T-helper 1 cell (primary cell): ENCODE results near the gene UBE3D.
A peak's percentile ranks its signal among the peaks of the same experiment; 100 is the strongest.
"Not testable (repeated sequence)": the region's sequence is repeated elsewhere in the genome, so short reads cannot be mapped to it uniquely, and the experiment has no call there.

Source experiments
- DNase-seq, 5 donors: peaks; one replicate each; pipeline ENCODE4 v3.0.0-alpha.2; 2012 to 2020

The UBE3D gene

DNA sequence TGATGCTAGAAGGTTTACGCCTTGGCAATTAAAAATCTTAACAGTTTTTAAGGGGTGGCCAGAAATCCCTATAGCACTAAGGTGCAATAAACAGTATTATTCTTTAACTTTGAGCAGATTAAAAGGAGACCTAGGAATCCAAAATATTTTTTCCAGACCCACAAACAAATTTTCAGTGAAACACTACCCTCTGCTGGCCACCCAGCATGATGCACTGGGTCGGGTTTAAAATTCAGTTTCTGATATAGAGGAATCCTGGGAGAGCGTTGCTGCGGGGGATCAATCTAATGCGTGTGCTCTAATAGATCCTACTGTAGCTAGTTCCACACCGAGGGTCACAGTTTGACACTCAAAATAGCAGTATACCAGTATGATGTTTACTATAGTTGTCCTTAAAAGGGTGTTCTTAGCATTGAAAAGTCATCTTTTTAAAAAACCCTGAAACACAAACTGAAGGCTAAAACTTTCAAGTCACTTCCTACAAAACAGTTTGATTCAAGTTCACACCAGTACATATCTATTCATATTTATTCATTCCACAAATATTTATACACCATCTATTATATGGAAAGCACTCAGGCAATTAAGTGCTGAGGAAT, 10.2 kb downstream of the UBE3D start:
- peak in 3 of 5 donors; percentile 8 to 28 (median 11) for DNase-seq

DNA sequence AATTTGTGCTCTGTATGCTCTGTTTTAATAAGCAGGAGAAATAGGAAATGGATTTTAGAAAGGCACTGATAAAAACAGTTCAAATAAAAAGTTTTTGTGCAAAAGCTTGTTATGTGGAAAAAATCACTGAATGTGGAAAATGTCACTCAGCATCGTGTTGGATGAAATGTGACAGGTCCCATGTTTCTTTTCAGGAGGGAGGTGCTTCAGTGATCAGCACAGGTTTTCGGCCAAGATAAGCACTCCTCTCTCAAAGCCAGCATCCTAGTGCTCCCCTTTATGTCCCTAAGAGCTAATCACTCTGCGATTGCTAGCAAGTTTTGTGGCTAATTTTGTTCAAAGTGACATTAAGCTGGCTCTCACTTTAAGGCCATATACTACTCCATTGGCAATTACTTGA, 12.0 kb downstream of the UBE3D start:
- DNase-seq, result no peak

DNA sequence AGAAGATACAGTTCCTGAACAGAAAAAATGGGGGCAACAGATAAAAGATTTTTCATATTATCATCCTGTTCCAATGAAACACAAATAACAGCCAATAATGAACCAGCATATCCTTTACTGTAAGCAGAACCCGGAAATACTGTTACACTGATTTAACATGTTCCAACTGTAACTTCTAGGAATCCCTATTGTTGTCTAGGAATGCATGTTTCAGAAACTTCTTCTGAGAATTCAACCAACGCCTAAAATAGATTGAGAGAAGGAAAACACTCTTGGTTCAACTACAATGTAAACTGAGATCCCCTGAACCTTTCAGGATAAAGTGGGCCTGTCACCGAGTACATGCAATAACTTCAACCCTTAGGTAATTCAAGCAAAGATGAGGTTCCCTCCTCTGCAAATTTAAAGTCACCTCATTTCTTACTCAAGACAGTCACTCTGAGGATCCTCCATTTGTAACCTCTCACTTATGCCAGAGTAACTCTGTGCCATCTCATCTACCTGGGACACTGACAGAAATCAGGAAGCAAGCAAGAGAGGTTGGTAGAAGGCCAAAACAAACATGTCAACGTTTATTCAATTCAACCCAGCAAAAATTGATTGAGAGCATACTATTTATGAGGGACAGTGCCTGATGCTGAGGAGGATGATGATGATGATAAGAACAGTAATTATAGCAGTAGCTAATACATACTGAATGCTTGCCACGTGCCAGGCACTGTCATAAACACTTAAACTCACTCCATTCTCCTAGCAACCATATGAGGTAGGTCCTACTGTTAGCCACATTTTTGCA, 14.1 kb downstream of the UBE3D start:
- DNase-seq, result no peak

DNA sequence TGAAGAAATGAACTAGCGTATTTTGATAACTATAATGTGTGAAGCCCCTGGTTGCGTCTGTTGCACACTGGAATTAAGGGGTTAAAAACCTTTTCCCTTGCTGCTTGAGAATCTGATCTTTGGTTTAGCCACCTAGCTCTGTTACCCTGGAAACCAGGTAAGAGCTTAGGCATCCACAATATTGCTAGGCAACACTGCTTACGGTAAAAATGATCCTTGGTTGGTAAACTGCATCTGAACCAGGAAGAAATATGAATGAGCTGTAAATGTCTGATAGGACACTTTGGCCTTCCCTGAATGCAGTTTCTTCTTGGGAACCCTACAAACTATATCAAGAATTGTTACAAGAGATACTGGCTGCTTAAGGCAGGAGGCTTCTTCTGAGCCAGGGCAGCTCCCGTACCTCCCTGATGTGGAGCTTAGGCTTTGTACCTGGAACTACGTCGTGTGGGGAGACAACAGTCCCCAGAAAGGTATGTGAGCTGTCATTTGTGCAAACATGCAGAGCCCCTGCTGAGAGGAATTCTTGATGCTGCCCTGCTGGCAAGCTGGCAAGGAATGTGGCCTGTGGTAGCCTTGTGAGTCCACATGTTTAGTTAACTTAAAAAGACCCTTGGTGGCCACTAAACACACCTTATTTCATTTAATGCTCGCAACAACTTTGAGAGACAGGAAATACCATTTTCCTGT, 18.4 kb downstream of the UBE3D start:
- DNase-seq, result no peak

DNA sequence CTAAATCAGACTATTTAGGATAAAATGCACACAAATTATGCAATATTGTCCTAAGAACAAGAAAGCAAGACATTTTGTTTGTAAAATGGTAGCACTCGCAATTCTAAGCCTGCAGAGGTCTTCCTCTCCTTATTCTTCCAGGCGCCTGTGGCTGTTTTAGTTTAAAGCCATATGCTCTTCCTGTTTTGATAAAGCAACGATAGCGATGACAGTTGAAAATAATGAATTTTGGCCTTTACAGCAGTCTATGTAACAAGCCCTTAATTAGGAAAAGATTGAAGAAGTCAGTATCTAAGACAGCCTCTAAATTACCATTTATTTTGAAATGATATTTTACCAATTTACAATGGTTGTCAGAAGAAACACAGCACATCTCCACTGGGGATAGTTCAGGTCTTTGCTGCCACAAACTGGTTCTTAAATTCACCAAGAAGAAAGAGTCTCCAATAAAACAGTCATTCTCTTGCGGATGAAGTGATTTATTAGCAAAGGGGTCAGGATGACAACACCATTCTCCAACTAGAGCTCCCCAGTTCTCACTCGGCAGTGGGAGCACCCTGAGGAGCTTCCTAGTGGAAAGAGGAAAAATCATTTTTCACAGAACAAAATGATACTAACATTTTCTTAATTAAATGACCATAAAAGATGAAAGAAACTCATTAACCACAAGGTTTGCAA, 21.4 kb downstream of the UBE3D start:
- DNase-seq, result no peak

DNA sequence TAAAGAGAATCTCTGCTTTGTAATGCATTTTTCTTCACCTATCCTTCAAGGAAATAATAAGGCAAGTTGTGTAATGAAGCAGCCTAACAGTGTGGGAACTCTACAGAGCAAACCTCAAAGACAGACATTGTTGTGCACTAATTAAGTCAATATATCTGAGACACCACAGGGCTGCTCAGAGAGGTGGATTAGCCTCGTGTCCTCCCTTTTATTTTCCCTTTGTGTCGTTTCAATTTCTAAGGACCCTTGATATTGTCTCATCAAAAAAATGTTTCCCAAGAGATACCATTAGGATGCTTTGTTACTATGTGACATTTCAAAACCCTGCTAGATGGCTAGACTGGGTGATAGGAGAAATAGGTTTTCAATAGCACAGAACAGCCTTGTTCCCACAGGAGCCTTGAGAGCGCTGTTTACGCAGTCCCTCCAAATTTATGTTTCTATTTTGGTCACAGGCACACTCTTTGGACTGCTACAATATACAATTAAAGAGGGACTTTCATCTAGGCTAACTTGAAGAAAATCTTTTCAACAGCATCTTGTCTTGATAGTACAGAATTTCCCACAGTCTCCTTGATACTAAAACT, 23.1 kb downstream of the UBE3D start:
- DNase-seq, result no peak

DNA sequence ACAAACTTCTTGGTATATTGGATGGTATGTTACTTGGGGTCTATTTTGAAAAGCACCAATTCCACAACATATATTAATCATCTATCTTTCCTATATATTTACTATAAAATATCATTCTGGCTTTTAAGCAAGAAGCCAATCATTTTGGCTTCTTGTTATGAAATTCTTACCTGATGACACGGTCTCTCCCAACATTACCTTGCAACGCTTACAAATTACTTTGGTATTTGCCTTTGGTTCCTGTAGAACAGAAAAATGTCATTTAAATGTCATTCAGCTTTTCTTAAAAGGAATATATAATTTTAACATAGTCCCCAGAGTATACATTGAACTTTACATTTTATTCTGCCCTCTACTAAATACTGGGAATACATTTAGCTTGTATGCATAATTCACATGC, 27.4 kb downstream of the UBE3D start:
- no peak for DNase-seq

DNA sequence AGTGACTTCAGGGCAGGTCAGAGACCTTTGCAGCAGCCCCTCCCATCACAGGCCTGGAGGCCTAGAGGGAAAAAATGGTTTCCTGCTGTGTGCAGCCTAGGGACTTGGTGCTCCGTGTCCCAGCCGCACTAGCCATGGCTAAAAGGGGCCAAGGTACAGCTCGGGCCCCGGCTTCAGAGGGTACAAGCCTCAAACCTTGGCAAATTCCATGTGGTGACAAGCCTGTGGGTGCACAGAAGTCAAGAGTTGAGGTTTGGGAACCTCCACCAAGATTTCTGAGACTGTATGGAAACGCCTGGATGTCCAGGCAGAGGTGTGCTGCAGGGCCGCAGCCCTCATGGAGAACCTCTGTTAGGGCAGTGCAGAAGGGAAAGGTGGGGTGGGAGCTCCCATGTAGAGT, 34.0 kb downstream of the UBE3D start:
- DNase-seq, result no peak

DNA sequence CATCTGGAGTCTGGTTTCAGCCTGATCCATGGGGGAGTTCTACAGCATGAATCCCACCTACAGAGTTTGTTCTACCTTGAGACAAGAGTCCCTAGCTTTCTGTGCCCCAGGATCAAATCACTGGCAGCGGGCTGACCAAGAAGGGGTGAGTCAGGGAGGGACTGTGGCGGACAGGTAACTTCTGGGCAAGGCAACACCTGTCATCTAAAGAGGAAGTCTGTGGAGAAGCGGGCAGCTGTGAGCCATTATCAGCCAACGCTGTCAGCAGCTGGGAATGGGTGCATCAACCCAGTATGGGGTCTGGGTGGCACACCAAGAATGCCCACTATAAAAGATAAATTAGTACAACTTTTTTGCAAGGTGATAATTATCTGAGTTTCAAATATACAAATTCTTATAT, 45.9 kb downstream of the UBE3D start:
- no peak for DNase-seq

DNA sequence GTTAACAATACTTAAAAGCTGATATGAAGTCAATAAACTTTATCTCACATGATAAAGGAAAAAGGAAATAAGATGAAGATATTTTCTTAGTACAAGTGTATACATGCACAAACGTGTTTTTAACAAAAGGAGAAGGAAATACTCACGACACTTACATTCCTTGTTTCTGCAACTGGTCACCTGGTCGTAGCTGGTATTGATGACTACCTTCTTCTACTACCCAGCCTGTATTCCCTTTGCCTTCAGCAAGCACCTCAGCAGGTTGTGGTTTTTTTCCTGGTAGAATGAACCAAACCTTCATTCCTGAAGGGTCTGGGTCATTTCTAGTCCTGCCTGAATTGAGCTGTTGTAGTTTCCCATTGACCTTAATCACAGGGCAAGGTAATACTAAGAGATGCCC, 54.5 kb downstream of the UBE3D start:
- DNase-seq, result not testable (repeated sequence)

DNA sequence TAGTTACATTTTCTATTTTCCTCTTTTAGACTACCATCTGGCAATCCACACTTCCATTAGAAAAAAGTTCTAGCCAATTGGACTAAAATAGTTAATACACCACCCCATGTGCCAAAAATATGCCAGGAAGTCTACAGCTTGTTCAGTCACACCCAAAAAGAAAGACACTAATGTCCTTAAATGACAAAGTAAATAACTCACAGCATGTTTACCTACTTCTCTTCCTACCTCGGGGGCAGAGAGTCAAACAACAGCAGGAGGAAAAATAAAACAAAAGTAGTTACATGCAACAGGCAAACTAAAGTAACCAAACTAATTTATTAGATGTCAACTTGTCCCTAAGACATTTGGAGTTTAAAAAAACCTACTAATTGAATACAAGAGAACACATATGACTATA, 57.0 kb downstream of the UBE3D start:
- no peak for DNase-seq

DNA sequence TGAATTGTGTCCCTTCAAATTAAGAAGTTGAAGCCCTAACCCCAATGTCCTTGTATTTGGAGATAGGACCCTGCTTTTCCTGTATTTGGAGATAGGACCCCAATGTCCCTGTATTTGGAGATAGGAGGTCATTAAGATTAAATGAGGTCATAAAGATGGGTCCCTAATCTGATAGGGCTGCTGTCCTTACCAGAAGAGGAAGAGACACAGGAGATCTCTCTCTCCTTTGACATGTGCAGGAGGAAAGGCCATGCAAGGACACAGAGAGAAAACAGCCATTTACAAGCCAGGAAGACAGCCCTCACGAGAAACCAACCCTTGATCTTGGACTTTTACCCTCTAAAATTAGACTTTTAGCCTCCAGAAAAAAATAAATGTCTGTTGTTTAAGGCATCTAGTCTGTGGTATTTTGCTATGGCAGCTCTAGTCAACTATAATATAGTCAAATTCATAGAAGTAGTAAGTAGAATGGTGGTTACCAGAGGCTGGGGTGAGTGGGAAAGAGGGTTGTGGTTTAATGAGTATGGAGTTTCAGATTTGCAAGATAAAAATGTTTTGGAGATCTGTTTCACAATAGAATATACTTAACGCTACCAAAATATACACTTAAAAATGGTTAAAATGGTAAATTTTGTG, 59.3 kb downstream of the UBE3D start:
- DNase-seq, result no peak

DNA sequence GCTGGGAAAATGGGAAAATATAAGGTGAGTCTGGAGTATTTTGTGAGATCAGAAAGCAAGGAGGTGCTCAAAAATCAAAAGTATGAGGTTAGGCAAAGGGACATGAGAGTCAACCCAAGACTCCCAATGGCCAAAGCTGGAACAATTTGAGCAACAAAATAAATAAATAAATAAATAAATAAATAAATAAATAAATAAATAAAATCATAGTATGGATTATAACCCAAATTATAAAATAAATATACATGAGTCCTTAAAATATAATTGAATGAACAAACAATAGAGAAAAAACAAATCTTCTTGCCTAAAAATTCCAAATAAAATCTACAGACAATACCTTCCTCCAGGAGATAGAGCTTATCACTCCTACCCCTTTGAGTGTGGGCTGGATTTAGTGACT, 69.5 kb downstream of the UBE3D start:
- no peak for DNase-seq

DNA sequence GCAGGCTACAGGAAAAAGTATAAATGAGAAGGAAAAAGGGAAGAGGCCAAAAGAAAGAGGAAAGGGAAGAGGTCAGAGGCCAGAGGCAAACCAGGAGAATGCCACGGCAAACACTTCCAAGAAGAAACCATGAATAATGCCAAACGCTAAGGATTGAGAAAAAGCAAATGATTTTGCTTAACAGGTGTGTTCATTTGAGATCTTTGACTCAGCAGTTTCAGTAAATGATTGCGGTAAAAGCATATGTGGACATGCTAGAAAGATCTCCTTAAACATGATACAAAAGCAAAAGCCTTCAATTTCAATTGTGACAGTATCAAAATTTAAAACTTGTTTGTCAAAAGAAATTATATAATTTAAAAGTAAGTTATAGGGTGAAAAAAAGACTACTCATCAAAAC, 70.6 kb downstream of the UBE3D start:
- DNase-seq, result no peak

DNA sequence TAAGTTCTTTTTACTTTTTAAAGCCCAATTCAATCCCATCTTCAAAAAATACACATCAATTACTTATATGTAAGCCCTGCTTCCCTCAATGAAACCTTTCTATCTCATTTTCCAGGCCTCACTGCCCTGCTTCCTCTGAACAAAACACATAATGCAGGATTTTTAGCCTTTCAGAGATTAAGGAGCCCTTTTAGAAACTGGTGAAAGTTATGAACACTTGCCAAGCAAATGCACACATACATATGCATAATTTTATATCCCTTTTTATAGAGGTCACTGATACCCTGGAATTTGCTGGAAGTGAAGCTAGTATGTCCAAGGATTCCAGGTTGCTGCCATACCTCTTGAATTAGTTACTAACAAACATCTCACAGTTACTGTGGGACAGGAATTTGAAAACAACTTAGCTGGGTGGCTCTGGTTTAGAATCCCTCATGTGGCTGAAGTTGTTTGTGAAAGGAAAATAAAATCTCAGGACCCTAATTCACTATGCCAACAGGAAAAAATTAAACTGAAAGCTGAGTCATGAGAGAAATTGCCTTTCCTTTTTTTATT, 75.8 kb downstream of the UBE3D start:
- no peak for DNase-seq

DNA sequence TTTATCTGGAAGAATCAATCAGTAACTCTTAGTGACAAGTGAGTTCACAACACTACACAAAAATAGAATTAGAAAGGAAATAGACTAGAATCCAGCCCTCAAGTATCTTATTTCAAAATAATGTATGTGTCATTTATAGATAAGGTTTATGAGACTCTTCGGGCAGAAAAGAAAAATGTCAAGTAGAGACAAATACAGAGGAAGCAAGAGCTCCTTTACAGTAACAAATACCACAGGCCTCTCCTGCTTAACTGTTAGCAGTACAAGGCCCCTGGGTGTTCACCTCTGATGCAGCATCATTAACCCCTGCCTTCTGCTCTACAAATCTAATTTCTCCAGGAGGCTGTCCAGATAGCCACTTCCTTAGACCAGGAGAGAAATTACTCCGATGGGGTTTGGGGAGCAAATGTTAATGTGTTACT, 76.7 kb downstream of the UBE3D start:
- no peak for DNase-seq

DNA sequence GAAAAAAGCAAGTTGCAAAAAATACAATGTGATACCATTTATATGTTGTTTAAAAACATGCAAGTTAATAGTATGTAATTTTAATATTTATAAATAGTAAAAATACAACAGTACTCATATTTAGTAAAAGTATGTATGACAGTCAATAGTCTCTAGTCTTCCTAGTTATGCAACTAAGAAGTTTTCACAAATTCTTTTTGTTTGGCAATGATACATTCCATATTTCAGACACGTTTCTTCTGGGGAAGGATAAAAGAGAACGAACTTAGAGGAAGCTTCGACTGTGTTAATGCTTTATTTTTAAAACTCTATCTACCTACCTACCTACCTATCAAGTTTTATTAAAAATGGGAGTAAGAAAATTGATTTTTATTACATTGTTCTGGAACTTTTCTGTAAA, 77.7 kb downstream of the UBE3D start:
- DNase-seq, result no peak

DNA sequence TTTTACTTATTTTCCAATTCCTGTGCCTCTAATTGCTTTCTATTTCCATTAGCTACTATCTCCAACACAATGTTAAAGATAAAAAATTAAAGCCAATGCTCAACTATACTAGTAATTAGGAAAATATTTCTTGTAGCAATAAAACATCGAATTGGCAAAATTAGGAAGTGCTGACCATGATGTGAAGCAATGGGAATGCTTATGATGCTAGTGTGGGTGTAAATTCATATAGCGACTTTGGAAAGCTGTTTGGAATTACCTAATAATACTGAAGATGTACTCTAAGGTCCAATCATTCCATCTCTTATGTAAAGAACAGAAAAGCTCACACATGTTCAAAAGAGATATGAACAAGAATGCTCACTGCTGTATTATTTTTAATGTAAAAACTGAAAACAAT, 78.2 kb downstream of the UBE3D start:
- no peak for DNase-seq

DNA sequence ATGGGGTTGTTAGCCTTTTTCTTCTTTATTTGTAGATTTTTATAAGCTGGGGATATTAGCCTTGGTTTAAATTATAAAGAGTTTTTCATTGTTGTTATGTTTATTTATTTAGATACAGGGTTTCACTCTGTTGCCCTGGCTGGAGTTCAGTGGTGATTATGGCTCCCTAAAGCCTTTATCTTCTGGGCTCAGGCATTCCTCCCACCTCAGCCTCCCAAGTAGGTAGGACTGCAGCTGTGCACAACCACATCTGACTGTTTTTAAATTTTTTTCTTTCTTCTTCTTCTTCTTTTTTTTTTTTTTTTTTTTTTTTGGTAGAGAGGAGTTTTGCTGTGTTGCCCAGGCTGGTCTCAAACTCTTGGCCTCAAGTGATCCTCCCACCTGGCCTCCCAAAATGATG, 80.9 kb downstream of the UBE3D start:
- no peak for DNase-seq

DNA sequence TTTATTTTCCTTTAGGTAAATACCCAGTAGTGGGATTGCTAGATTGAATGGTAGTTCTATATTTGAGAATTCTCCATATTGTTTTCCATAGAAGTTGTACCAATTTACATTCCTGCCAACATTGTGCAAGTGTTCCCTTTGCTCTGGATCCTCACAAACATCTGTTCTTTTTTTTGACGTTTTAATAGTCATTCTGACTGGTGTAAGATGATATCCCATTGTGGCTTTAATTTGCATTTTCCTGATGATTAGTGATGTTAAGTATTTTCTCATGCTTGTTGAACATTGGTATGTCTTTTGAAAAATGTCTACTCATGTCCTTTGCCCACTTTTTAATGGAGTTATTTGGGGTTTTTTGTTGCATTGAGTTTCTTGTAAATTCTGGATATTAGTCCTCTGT, 85.6 kb downstream of the UBE3D start:
- no peak for DNase-seq

DNA sequence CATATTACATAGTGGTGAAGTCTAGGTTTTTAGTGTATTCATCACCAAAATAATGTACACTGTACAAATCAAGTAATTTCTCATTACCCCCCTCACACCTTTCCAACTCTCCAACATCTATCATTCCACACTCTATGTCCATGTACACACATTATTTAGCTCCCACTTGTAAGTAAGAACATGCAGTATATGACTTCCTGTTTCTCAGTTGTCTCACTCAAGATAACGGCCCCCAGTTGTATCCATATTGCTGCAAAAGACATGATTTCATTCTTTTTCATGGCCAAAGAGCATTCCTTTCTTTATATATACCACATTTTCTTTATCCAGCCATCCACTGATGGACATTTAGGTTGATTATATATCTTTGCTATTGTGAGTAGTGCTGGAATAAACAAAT, 86.0 kb downstream of the UBE3D start:
- DNase-seq, result no peak

DNA sequence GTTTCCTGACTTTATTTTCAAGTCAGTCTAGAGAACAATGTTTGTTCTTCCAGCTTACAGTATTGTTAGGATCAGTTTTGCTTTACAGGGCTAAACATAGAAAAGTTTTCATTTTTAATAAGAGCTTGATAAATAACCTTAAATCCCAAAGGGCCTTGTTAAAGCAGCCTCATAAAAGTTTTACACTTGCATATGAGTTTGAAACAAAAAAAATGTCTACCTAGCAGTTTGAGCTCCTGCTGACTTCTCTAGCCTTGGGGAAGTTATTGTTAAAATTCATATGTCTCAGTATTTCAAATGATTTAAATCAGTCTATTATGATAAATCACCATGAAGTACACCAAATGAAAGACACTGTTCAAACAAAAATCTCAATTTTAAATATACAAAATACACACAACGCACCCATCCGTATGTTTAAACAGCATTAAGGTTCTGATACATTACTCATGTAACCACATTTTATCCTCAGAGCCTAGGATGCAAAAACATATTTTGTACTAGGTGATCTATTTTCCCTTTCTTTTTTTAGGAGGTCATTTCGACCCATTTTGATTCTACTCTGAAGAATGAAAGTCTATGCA, 87.2 kb downstream of the UBE3D start:
- no peak for DNase-seq
